ENCODE results near the gene MICAL2. TPM values are rescaled to one million over a fixed set of nuclear protein-coding genes. Genes with fewer than 3 reads are reported as not detected.

MICAL2 gene
- total RNA-seq, 8 experiments from 2014 or later = 0.71 to 33.6 (median 3.6) TPM

- Histone ChIP-seq H3K27ac (no peak overlapping the region), H3K4me3 (no peak overlapping the region), H3K4me1 (replicated peaks in 1 of 2) (peaks cover 0 to 8% of the 10 kb centered on the region in 2 donors)
- ATAC-seq (replicated peaks in 6 of 8) = no peak
- in situ Hi-C loops (cut with MboI; ENCODE audit: low pct_unique_long_range_greater_than_20kb in 2 of 9, low sequenced_read_pairs in 9 of 9, unreplicated experiment in 9 of 9) = no loop called here
- WGBS, 10 experiments = 20 to 100% (median 81%) methylated on average over 1 to 8 of the region's 11 CpGs; no CpG with 5 or more reads in 1 of the 10 experiments
These were observed 24.8 kb upstream of the MICAL2 start for GRCh38 chr11:12085371-12086251.

GRCh38 chr11:12086271-12087074 lies 23.9 kb upstream of the MICAL2 start:
- H3K4me1 ChIP-seq (replicated peaks in 1 of 2) = peaks cover 0 to 8% of the 10 kb centered on the region in 2 donors
- in situ Hi-C loops (cut with MboI; ENCODE audit: low pct_unique_long_range_greater_than_20kb in 2 of 9, low sequenced_read_pairs in 9 of 9, unreplicated experiment in 9 of 9) = no loop called here
- WGBS, 10 experiments = 0 to 70% (median 30%) methylated on average over 1 to 3 of the region's 3 CpGs; no CpG with 5 or more reads in 4 of the 10 experiments
- peak in 5 of 8 experiments; percentile 38 to 72 (median 57) for ATAC-seq (replicated peaks in 6 of 8)
- H3K27ac ChIP-seq = no peak overlapping the region
- H3K4me3 ChIP-seq = no peak overlapping the region

- in situ Hi-C loops (cut with MboI; ENCODE audit: low pct_unique_long_range_greater_than_20kb in 2 of 9, low sequenced_read_pairs in 9 of 9, unreplicated experiment in 9 of 9) = no loop called here
- H3K4me1 ChIP-seq (replicated peaks in 1 of 2) = peaks cover 0 to 8% of the 10 kb centered on the region in 2 donors
- WGBS, 10 experiments = 0 to 100% (median 60%) methylated on average over 1 to 7 of the region's 7 CpGs; no CpG with 5 or more reads in 2 of the 10 experiments
- peak in 3 of 8 experiments; percentile 38 to 48 (median 46) for ATAC-seq (replicated peaks in 6 of 8)
- H3K4me3 ChIP-seq = no peak overlapping the region
- H3K27ac ChIP-seq = no peak overlapping the region
These were observed 23.1 kb upstream of the MICAL2 start for GRCh38 chr11:12087075-12088004.

GRCh38 chr11:12088047-12088481 lies 22.3 kb upstream of the MICAL2 start:
- H3K27ac ChIP-seq = no peak overlapping the region
- peaks cover 0 to 8% of the 10 kb centered on the region in 2 donors for H3K4me1 ChIP-seq (replicated peaks in 1 of 2)
- in situ Hi-C loops (cut with MboI; ENCODE audit: low pct_unique_long_range_greater_than_20kb in 2 of 9, low sequenced_read_pairs in 9 of 9, unreplicated experiment in 9 of 9) = no loop called here
- WGBS, 10 experiments = 0 to 100% (median 73%) methylated on average over 1 to 6 of the region's 7 CpGs; no CpG with 5 or more reads in 1 of the 10 experiments
- H3K4me3 ChIP-seq = no peak overlapping the region
- ATAC-seq (replicated peaks in 6 of 8) = peak; percentile 41 to 89 (median 71)

- in situ Hi-C loops (cut with MboI; ENCODE audit: low pct_unique_long_range_greater_than_20kb in 2 of 9, low sequenced_read_pairs in 9 of 9, unreplicated experiment in 9 of 9) = no loop called here
- WGBS, 10 experiments = 60 to 100% (median 92%) methylated on average over 1 to 8 of the region's 9 CpGs
- Histone ChIP-seq H3K4me3 (no peak overlapping the region), H3K27ac (no peak overlapping the region), H3K4me1 (replicated peaks in 1 of 2) (peaks cover 0 to 8% of the 10 kb centered on the region in 2 donors)
- ATAC-seq (replicated peaks in 6 of 8) = no peak
These were observed 21.9 kb upstream of the MICAL2 start for GRCh38 chr11:12088531-12088930.

GRCh38 chr11:12089041-12089440 lies 21.3 kb upstream of the MICAL2 start:
- H3K4me3 ChIP-seq = no peak overlapping the region
- in situ Hi-C loops (cut with MboI; ENCODE audit: low pct_unique_long_range_greater_than_20kb in 2 of 9, low sequenced_read_pairs in 9 of 9, unreplicated experiment in 9 of 9) = no loop called here
- ATAC-seq (replicated peaks in 6 of 8) = no peak
- H3K4me1 ChIP-seq (replicated peaks in 1 of 2) = peaks cover 0 to 8% of the 10 kb centered on the region in 2 donors
- H3K27ac ChIP-seq = no peak overlapping the region
- 70 to 100% (median 88%) methylated on average over 1 to 3 of the region's 4 CpGs; no CpG with 5 or more reads in 6 of the 10 experiments for WGBS, 10 experiments

- in situ Hi-C loops (cut with MboI; ENCODE audit: low pct_unique_long_range_greater_than_20kb in 2 of 9, low sequenced_read_pairs in 9 of 9, unreplicated experiment in 9 of 9) = no loop called here
- Histone ChIP-seq H3K4me3 (no peak overlapping the region), H3K27ac (no peak overlapping the region), H3K4me1 (replicated peaks in 1 of 2) (peaks cover 0 to 8% of the 10 kb centered on the region in 2 donors)
- ATAC-seq (replicated peaks in 6 of 8) = peak in 2 of 8 experiments; percentile 34 to 38
- 67 to 100% (median 100%) methylated on average over 1 of the region's 2 CpGs; no CpG with 5 or more reads in 5 of the 10 experiments for WGBS, 10 experiments
These were observed 20.9 kb upstream of the MICAL2 start for GRCh38 chr11:12089473-12089872.

- no peak overlapping the region for H3K27ac ChIP-seq
- WGBS, 10 experiments = 0 to 100% (median 89%) methylated on average over 1 to 4 of the region's 4 CpGs; no CpG with 5 or more reads in 5 of the 10 experiments
- in situ Hi-C loops (cut with MboI; ENCODE audit: low pct_unique_long_range_greater_than_20kb in 2 of 9, low sequenced_read_pairs in 9 of 9, unreplicated experiment in 9 of 9) = no loop called here
- peaks cover 0 to 8% of the 10 kb centered on the region in 2 donors for H3K4me1 ChIP-seq (replicated peaks in 1 of 2)
- H3K4me3 ChIP-seq = no peak overlapping the region
- no peak for ATAC-seq (replicated peaks in 6 of 8)
These were observed 20.3 kb upstream of the MICAL2 start for GRCh38 chr11:12090061-12090591.

- Histone ChIP-seq H3K27ac (no peak overlapping the region), H3K4me3 (no peak overlapping the region), H3K4me1 (replicated peaks in 1 of 2) (peaks cover 0 to 8% of the 10 kb centered on the region in 2 donors)
- in situ Hi-C loops (cut with MboI; ENCODE audit: low pct_unique_long_range_greater_than_20kb in 2 of 9, low sequenced_read_pairs in 9 of 9, unreplicated experiment in 9 of 9) = no loop called here
- ATAC-seq (replicated peaks in 6 of 8) = no peak
- WGBS, 10 experiments = 82 to 100% (median 94%) methylated on average over 2 to 3 of the region's 4 CpGs; no CpG with 5 or more reads in 5 of the 10 experiments
These were observed 19.6 kb upstream of the MICAL2 start for GRCh38 chr11:12090761-12091258.

GRCh38 chr11:12091956-12092558 lies 18.3 kb upstream of the MICAL2 start:
- 39 to 100% (median 62%) methylated on average over 1 to 3 of the region's 4 CpGs; no CpG with 5 or more reads in 2 of the 10 experiments for WGBS, 10 experiments
- peaks cover 0 to 8% of the 10 kb centered on the region in 2 donors for H3K4me1 ChIP-seq (replicated peaks in 1 of 2)
- no peak overlapping the region for H3K4me3 ChIP-seq
- ATAC-seq (replicated peaks in 6 of 8) = no peak
- H3K27ac ChIP-seq = no peak overlapping the region
- in situ Hi-C loops (cut with MboI; ENCODE audit: low pct_unique_long_range_greater_than_20kb in 2 of 9, low sequenced_read_pairs in 9 of 9, unreplicated experiment in 9 of 9) = no loop called here

GRCh38 chr11:12092714-12093113 lies 17.7 kb upstream of the MICAL2 start:
- ATAC-seq (replicated peaks in 6 of 8) = no peak
- in situ Hi-C loops (cut with MboI; ENCODE audit: low pct_unique_long_range_greater_than_20kb in 2 of 9, low sequenced_read_pairs in 9 of 9, unreplicated experiment in 9 of 9) = no loop called here
- no peak overlapping the region for H3K4me3 ChIP-seq
- H3K4me1 ChIP-seq (replicated peaks in 1 of 2) = peaks cover 0 to 8% of the 10 kb centered on the region in 2 donors
- WGBS, 10 experiments = 0 to 100% (median 65%) methylated on average over 1 to 6 of the region's 6 CpGs; no CpG with 5 or more reads in 3 of the 10 experiments
- H3K27ac ChIP-seq = no peak overlapping the region

Data from motor neuron (in vitro differentiated cells).